PC-9 (cell line): ENCODE measurements around the gene ARHGAP24. TPM values are rescaled to one million over a fixed set of nuclear protein-coding genes. Genes with fewer than 3 reads are reported as not detected.

ENCODE experiments used
- BruUV-seq: library from RNA; stranded (reverse); fragments of 400-500 nt; replicated peaks from 2 replicates; lab custom pipeline; 2021; lab: Mats Ljungman, UMichigan
- CTCF ChIA-PET: fragments of 300-600 bp; sonication (Branson Sonifier 250); formaldehyde crosslinking; loops from one replicate; lab custom pipeline; 2022; ENCODE audit warnings: antibody characterized with exemption; lab: Charles Lee
- POLR2A ChIA-PET: fragments of 300-600 bp; sonication (Branson Sonifier 250); formaldehyde crosslinking; loops from one replicate; lab custom pipeline; 2022; ENCODE audit warnings: antibody characterized with exemption; ENCODE audit not compliant: unreplicated experiment; lab: Charles Lee
- DNase-seq, 2 experiments: peaks; one replicate each; pipeline versions ENCODE4 v3.0.0 to v3.0.0-alpha.2; 2015 to 2022; ENCODE audit warnings: mixed read lengths in 1 of 2
- H2AFZ ChIP-seq: fragments of 200-600 bp; sonication (generic); 2 replicates; pipeline ENCODE4 v1.8.1; 2017; ENCODE audit warnings: antibody characterized with exemption
- H3F3A ChIP-seq: fragments of 200-600 bp; sonication (generic); 2 replicates; pipeline ENCODE4 v1.8.1; 2017; ENCODE audit warnings: antibody characterized with exemption, mild to moderate bottlenecking, low read depth; ENCODE audit not compliant: insufficient read depth
- H3K27ac ChIP-seq: fragments of 200-600 bp; sonication (generic); 2 replicates; pipeline ENCODE4 v1.6.1; 2016; ENCODE audit warnings: mixed run types
- H3K27me3 ChIP-seq: fragments of 200-600 bp; sonication (generic); 2 replicates; pipeline ENCODE4 v1.6.1; 2016; ENCODE audit warnings: low read depth, mixed run types; ENCODE audit not compliant: insufficient read depth
- H3K36me3 ChIP-seq: fragments of 200-600 bp; sonication (generic); 2 replicates; pipeline ENCODE4 v1.6.1; 2016; ENCODE audit warnings: low read depth, mixed run types
- H3K4me1 ChIP-seq: fragments of 200-600 bp; sonication (generic); replicated peaks from 2 replicates; pipeline ENCODE4 v1.6.1; 2016; ENCODE audit warnings: mixed run types; ENCODE audit not compliant: insufficient read depth
- H3K4me2 ChIP-seq: fragments of 200-600 bp; sonication (generic); 2 replicates; pipeline ENCODE4 v1.6.1; 2017; ENCODE audit warnings: mixed run types
- H3K4me3 ChIP-seq: fragments of 200-600 bp; sonication (generic); 2 replicates; pipeline ENCODE4 v1.6.1; 2016; ENCODE audit warnings: mixed run types
- H3K79me2 ChIP-seq: fragments of 200-600 bp; sonication (generic); 2 replicates; pipeline ENCODE4 v1.6.1; 2017; ENCODE audit warnings: low read depth, mixed run types
- H3K9me2 ChIP-seq: fragments of 200-600 bp; sonication (generic); 2 replicates; pipeline ENCODE4 v1.8.1; 2017; ENCODE audit warnings: mild to moderate bottlenecking; ENCODE audit not compliant: insufficient read depth
- H3K9me3 ChIP-seq: fragments of 200-600 bp; sonication (generic); 2 replicates; pipeline ENCODE4 v1.8.1; 2016; ENCODE audit warnings: low read depth; ENCODE audit not compliant: insufficient read depth
- H4K20me1 ChIP-seq: fragments of 200-600 bp; sonication (generic); 2 replicates; pipeline ENCODE4 v1.8.1; 2017; ENCODE audit not compliant: insufficient read depth
- CTCF ChIP-seq: fragments of 200-600 bp; sonication (generic); conservative IDR thresholded peaks from 2 replicates; pipeline ENCODE4 v1.6.1; 2017; ENCODE audit warnings: mixed run types, antibody characterized with exemption, mild to moderate bottlenecking, moderate library complexity
- EZH2 ChIP-seq: fragments of 200-600 bp; sonication (generic); IDR thresholded peaks from 2 replicates; pipeline ENCODE4 v1.8.0; 2017; ENCODE audit warnings: antibody characterized with exemption, low read depth
- intact Hi-C: fragments of 100-400 bp; cut with micrococcal nuclease; formaldehyde crosslinking; loops from one replicate; pipeline ENCODE4 v1.10.0; 2022; ENCODE audit not compliant: unreplicated experiment
- total RNA-seq: library from RNA; stranded (reverse); gene quantifications from 2 replicates; pipeline ENCODE4 v1.2.3, GENCODE V29; 2021

ARHGAP24 gene
- total RNA-seq, 1 experiment from 2014 or later, result 2.2 TPM

GRCh38 chr4:85778632-85779131 is 303.7 kb downstream of the ARHGAP24 start:
- Histone ChIP-seq H3K27ac (no peak overlapping the region), H3K79me2 (no peaks in the 10 kb centered on the region), H3K4me3 (no peak overlapping the region), H3K4me2 (no peak overlapping the region), H3K9me2 (no peaks in the 10 kb centered on the region), H4K20me1 (no peaks in the 10 kb centered on the region), H2AFZ (no peak overlapping the region), H3K36me3 (no peaks in the 10 kb centered on the region), H3K27me3 (no peaks in the 10 kb centered on the region), H3K4me1 (peaks cover 11% of the 10 kb centered on the region; the same call in 1 of the 2 replicates), H3K9me3 (peaks cover 4% of the 10 kb centered on the region; the same call in 1 of the 2 replicates), H3F3A (no peaks in the 10 kb centered on the region)
- intact Hi-C loops, result no loop called here
- BruUV-seq, result no TSS peak
- ChIA-PET POLR2A (interaction anchor here (0.6 to 0.7 kb wide), 3 partner anchors 240 to 1629 kb away, joined by 3 to 6 read pairs (median 5); no protein-coding TSS in a partner anchor), CTCF (interaction anchor here (0.6 to 1.0 kb wide), 2 partner anchors 18 to 31 kb away, joined by 3 to 5 read pairs; no protein-coding TSS in a partner anchor)
- DNase-seq, result no peak
- no peak for TF ChIP-seq EZH2
- TF ChIP-seq CTCF, result no peak

- TF ChIP-seq EZH2 (no peak), CTCF (no peak)
These were observed 304.2 kb downstream of the ARHGAP24 start for GRCh38 chr4:85779165-85779564.

GRCh38 chr4:85780664-85781063 is 305.7 kb downstream of the ARHGAP24 start:
- Histone ChIP-seq H3K27me3 (no peaks in the 10 kb centered on the region), H3K9me2 (no peaks in the 10 kb centered on the region), H2AFZ (no peak overlapping the region), H3K79me2 (no peaks in the 10 kb centered on the region), H3K4me3 (no peak overlapping the region), H3F3A (no peaks in the 10 kb centered on the region), H3K4me1 (peaks cover 11% of the 10 kb centered on the region; the same call in 1 of the 2 replicates), H3K36me3 (no peaks in the 10 kb centered on the region), H4K20me1 (no peaks in the 10 kb centered on the region), H3K9me3 (peaks cover 4% of the 10 kb centered on the region; the same call in 1 of the 2 replicates), H3K27ac (no peak overlapping the region), H3K4me2 (no peak overlapping the region)
- no TSS peak for BruUV-seq
- POLR2A ChIA-PET, result no interaction called here
- intact Hi-C loops, result no loop called here
- CTCF ChIA-PET, result no interaction called here
- TF ChIP-seq CTCF, result no peak
- TF ChIP-seq EZH2, result no peak
- DNase-seq, result no peak

More at GRCh38 chr4:85779165-85779564, 304.2 kb downstream of the ARHGAP24 start:
- H3K27me3 ChIP-seq, result no peaks in the 10 kb centered on the region
- H3K36me3 ChIP-seq, result no peaks in the 10 kb centered on the region
- intact Hi-C loops, result no loop called here
- H3K4me3 ChIP-seq, result no peak overlapping the region
- no TSS peak for BruUV-seq
- no peak for DNase-seq
- peaks cover 4% of the 10 kb centered on the region; the same call in 1 of the 2 replicates for H3K9me3 ChIP-seq
- ChIA-PET POLR2A (interaction anchor here (0.6 to 0.7 kb wide), 2 partner anchors 240 to 300 kb away, joined by 3 to 5 read pairs; no protein-coding TSS in a partner anchor), CTCF (interaction anchor here (0.6 to 1.0 kb wide), 2 partner anchors 18 to 32 kb away, joined by 3 to 5 read pairs; no protein-coding TSS in a partner anchor)
- H2AFZ ChIP-seq, result no peak overlapping the region
- peaks cover 11% of the 10 kb centered on the region; the same call in 1 of the 2 replicates for H3K4me1 ChIP-seq
- H4K20me1 ChIP-seq, result no peaks in the 10 kb centered on the region
- no peak overlapping the region for H3K27ac ChIP-seq
- H3K79me2 ChIP-seq, result no peaks in the 10 kb centered on the region
- H3K4me2 ChIP-seq, result no peak overlapping the region
- H3F3A ChIP-seq, result no peaks in the 10 kb centered on the region
- H3K9me2 ChIP-seq, result no peaks in the 10 kb centered on the region
